HEK293 (cell line): ENCODE data around the gene PLEKHG1.

Experiments
- RBAK ChIP-seq: fragments of 450-650 bp; formaldehyde crosslinking; IDR thresholded peaks from 2 replicates; pipeline ENCODE4 v1.5.1; 2016; ENCODE audit warnings: missing biosample characterization, missing genetic modification characterization
- TSHZ1 ChIP-seq: fragments of 450-650 bp; formaldehyde crosslinking; IDR thresholded peaks from 2 replicates; pipeline ENCODE4 v1.5.1; 2016; ENCODE audit warnings: missing biosample characterization, missing genetic modification characterization, borderline replicate concordance
- ZNF138 ChIP-seq: fragments of 450-650 bp; formaldehyde crosslinking; IDR thresholded peaks from 2 replicates; pipeline ENCODE4 v1.5.1; 2016; ENCODE audit warnings: missing biosample characterization, missing genetic modification characterization, borderline replicate concordance
- ZNF350 ChIP-seq: fragments of 450-650 bp; formaldehyde crosslinking; IDR thresholded peaks from 2 replicates; pipeline ENCODE4 v1.5.0; 2017; ENCODE audit warnings: missing biosample characterization, mild to moderate bottlenecking, missing genetic modification characterization
- ZNF777 ChIP-seq: fragments of 450-650 bp; formaldehyde crosslinking; IDR thresholded peaks from 2 replicates; pipeline ENCODE4 v1.5.1; 2017; ENCODE audit warnings: missing biosample characterization, missing genetic modification characterization, borderline replicate concordance
- ZNF830 ChIP-seq: fragments of 450-650 bp; IDR thresholded peaks from 2 replicates; pipeline ENCODE4 v1.5.0; 2018; ENCODE audit warnings: missing biosample characterization, missing genetic modification characterization, low read depth, mild to moderate bottlenecking, moderate library complexity
- TF ChIP-seq, protein P1 (sequence below): fragments of 450-650 bp; formaldehyde crosslinking; IDR thresholded peaks from 2 replicates; pipeline ENCODE4 v1.5.1; 2016; ENCODE audit warnings: missing biosample characterization, missing genetic modification characterization

- TF ChIP-seq, protein P1, sequence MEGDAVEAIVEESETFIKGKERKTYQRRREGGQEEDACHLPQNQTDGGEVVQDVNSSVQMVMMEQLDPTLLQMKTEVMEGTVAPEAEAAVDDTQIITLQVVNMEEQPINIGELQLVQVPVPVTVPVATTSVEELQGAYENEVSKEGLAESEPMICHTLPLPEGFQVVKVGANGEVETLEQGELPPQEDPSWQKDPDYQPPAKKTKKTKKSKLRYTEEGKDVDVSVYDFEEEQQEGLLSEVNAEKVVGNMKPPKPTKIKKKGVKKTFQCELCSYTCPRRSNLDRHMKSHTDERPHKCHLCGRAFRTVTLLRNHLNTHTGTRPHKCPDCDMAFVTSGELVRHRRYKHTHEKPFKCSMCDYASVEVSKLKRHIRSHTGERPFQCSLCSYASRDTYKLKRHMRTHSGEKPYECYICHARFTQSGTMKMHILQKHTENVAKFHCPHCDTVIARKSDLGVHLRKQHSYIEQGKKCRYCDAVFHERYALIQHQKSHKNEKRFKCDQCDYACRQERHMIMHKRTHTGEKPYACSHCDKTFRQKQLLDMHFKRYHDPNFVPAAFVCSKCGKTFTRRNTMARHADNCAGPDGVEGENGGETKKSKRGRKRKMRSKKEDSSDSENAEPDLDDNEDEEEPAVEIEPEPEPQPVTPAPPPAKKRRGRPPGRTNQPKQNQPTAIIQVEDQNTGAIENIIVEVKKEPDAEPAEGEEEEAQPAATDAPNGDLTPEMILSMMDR, result no peak
- TF ChIP-seq RBAK (tag by site-specific recombination) (no peak), TSHZ1 (tag by site-specific recombination) (no peak), ZNF138 (tag by site-specific recombination) (no peak), ZNF777 (tag by site-specific recombination) (no peak), ZNF350 (tag by site-specific recombination) (no peak), ZNF830 (tag by site-specific recombination) (no peak)
Observed at GRCh38 chr6:150638765-150639164, 39.1 kb downstream of the PLEKHG1 start.
